ENCODE measurements around the gene ATXN1. TPM values are rescaled to one million over a fixed set of nuclear protein-coding genes. Genes with fewer than 3 reads are reported as not detected.

Gene ATXN1
- polyA plus RNA-seq, 1 donor from 2014 or later: 28.2 TPM

DNA sequence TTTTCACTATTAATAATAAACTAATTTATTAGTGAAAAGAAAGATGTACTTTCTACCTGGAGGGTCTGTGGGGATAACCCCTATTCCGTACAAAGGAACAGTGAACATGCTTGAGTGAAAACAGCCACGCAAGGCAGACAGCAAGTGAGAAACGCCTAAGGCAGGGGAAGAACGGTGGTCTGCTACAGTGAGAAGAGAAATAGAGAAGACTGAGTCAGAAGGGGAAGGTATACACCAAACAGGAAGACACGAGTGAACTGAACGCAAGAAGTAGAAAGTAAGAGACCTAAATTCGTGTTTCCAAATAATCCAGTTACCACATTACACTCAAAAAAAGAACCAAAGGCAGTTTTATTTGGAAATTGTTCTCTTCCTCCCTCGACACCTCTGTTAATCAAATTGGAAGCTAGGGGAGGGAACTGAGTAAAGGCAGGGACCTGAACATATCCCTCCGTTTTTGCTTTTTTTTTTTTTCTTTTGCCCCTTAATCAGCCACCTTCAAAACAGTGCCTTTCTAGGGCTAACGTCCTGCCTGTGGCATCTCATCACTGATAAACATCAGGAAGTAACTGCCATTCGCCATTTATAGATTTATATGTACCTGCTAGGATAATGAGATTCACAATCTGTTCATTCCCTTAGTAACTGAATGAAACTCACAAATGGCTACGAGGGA lies 48.9 kb downstream of the ATXN1 start:
- H3K9me2 ChIP-seq (ENCODE audit: insufficient read depth, low read length): no peaks in the 10 kb centered on the region
- no peaks in the 10 kb centered on the region for H3K9me3 ChIP-seq (ENCODE audit: low read length)
- TF ChIP-seq TAF1 (IDR thresholded peaks at IDR 0.05; ENCODE audit: low read depth) (no peak), EZH2 (IDR thresholded peaks at IDR 0.05; ENCODE audit: borderline replicate concordance, insufficient read depth, low read length, poor library complexity, severe bottlenecking) (no peak), EP300 (conservative IDR thresholded peaks at IDR 0.05; ENCODE audit: poor library complexity, severe bottlenecking) (no peak), RAD21 (conservative IDR thresholded peaks at IDR 0.05) (no peak), POLR2AphosphoS5 (IDR thresholded peaks at IDR 0.05) (no peak), SMC3 (conservative IDR thresholded peaks at IDR 0.05; ENCODE audit: poor library complexity) (no peak), MXI1 (conservative IDR thresholded peaks at IDR 0.05; ENCODE audit: poor library complexity, severe bottlenecking) (no peak), REST (IDR thresholded peaks at IDR 0.05; ENCODE audit: borderline replicate concordance) (no peak)
- TF ChIP-seq, protein P1, sequence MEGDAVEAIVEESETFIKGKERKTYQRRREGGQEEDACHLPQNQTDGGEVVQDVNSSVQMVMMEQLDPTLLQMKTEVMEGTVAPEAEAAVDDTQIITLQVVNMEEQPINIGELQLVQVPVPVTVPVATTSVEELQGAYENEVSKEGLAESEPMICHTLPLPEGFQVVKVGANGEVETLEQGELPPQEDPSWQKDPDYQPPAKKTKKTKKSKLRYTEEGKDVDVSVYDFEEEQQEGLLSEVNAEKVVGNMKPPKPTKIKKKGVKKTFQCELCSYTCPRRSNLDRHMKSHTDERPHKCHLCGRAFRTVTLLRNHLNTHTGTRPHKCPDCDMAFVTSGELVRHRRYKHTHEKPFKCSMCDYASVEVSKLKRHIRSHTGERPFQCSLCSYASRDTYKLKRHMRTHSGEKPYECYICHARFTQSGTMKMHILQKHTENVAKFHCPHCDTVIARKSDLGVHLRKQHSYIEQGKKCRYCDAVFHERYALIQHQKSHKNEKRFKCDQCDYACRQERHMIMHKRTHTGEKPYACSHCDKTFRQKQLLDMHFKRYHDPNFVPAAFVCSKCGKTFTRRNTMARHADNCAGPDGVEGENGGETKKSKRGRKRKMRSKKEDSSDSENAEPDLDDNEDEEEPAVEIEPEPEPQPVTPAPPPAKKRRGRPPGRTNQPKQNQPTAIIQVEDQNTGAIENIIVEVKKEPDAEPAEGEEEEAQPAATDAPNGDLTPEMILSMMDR (IDR thresholded peaks at IDR 0.05; ENCODE audit: poor library complexity, severe bottlenecking): no peak
- no peaks in the 10 kb centered on the region for H3F3A ChIP-seq (ENCODE audit: insufficient read depth, low read length, poor library complexity, severe bottlenecking)
- H4K20me1 ChIP-seq (ENCODE audit: insufficient read depth): no peaks in the 10 kb centered on the region
- H3K27me3 ChIP-seq (ENCODE audit: insufficient read depth, low read depth, low read length): no peaks in the 10 kb centered on the region
- no peaks in the 10 kb centered on the region for H3K79me2 ChIP-seq (replicated peaks; ENCODE audit: insufficient read depth, low read length)
- no peak overlapping the region for H3K4me3 ChIP-seq (ENCODE audit: low read length)
- no peak overlapping the region for H3K27ac ChIP-seq (ENCODE audit: low read length)
- peaks cover 3% of the 10 kb centered on the region for H3K36me3 ChIP-seq (ENCODE audit: insufficient read depth, low read length)
- H3K4me2 ChIP-seq (ENCODE audit: low read length): no peak overlapping the region
- no peak overlapping the region for H3K9ac ChIP-seq (ENCODE audit: low read length)
- no peak overlapping the region for H2AFZ ChIP-seq (ENCODE audit: low read depth, low read length)

DNA sequence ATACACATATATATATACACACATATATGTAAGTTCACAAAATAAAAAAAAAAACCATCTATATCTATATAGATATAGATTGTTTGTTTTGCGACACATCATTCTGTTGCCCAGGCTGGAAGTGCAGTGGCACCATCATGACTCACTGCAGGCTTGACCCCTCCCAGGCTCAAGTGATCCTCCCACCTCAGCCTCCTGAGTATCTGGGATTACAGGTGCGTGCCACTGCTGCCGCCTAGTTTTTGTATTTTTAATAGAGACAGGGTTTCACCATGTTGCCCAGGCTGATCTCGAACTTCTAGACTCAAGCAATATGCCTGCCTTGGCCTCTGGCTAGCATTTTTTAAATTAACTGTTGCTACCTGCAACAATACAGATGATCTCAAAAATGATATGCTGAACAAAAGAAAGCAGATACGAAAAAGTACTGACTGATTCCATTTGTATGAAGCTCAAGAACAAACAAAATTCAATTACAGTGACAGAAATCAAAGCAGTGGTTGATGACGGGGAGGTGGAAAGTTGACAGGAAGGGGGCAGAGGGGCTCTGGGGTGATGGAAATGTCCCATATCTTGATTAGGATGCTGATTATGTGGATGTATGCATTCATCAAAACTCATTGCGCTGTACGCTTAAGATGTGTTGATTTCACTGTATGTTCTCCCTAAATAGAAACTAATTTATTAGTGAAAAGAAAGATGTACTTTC lies 49.6 kb downstream of the ATXN1 start:
- no peaks in the 10 kb centered on the region for H3K9me2 ChIP-seq (ENCODE audit: insufficient read depth, low read length)
- no peak overlapping the region for H3K4me3 ChIP-seq (ENCODE audit: low read length)
- no peaks in the 10 kb centered on the region for H4K20me1 ChIP-seq (ENCODE audit: insufficient read depth)
- H3K36me3 ChIP-seq (ENCODE audit: insufficient read depth, low read length): peaks cover 3% of the 10 kb centered on the region
- no peak overlapping the region for H3K9ac ChIP-seq (ENCODE audit: low read length)
- H2AFZ ChIP-seq (ENCODE audit: low read depth, low read length): no peak overlapping the region
- no peak overlapping the region for H3K4me2 ChIP-seq (ENCODE audit: low read length)
- no peak overlapping the region for H3K27ac ChIP-seq (ENCODE audit: low read length)
- TF ChIP-seq EZH2 (IDR thresholded peaks at IDR 0.05; ENCODE audit: borderline replicate concordance, insufficient read depth, low read length, poor library complexity, severe bottlenecking) (no peak), TAF1 (IDR thresholded peaks at IDR 0.05; ENCODE audit: low read depth) (no peak)
- no peaks in the 10 kb centered on the region for H3K9me3 ChIP-seq (ENCODE audit: low read length)
- H3K27me3 ChIP-seq (ENCODE audit: insufficient read depth, low read depth, low read length): no peaks in the 10 kb centered on the region
- no peaks in the 10 kb centered on the region for H3K79me2 ChIP-seq (replicated peaks; ENCODE audit: insufficient read depth, low read length)
- H3F3A ChIP-seq (ENCODE audit: insufficient read depth, low read length, poor library complexity, severe bottlenecking): no peaks in the 10 kb centered on the region

All from neural cell (in vitro differentiated cells).